Calu3 (cell line): Measurements from ENCODE around the gene TECRL. TPM values are rescaled to one million over a fixed set of nuclear protein-coding genes. Genes with fewer than 3 reads are reported as not detected.

Source experiments
- BruUV-seq: library from RNA; stranded (reverse); fragments of 400-500 nt; replicated peaks from 2 replicates; lab custom pipeline; 2021; lab: Mats Ljungman, UMichigan
- CTCF ChIA-PET: fragments of 300-600 bp; sonication (Branson Sonifier 250); formaldehyde crosslinking; loops from one replicate; lab custom pipeline; 2022; ENCODE audit warnings: antibody characterized with exemption; lab: Charles Lee
- DNase-seq: peaks from one replicate; pipeline ENCODE4 v3.0.0; 2022
- H3K27ac Mint-ChIP-seq: one replicate; pipeline ENCODE4 v1.8.0; 2022; ENCODE audit warnings: mixed read lengths; ENCODE audit not compliant: unreplicated experiment
- H3K27me3 Mint-ChIP-seq: one replicate; pipeline ENCODE4 v1.8.0; 2022; ENCODE audit warnings: mixed read lengths; ENCODE audit not compliant: unreplicated experiment
- H3K36me3 Mint-ChIP-seq: one replicate; pipeline ENCODE4 v1.8.0; 2022; ENCODE audit warnings: mild to moderate bottlenecking, moderate library complexity, mixed read lengths; ENCODE audit not compliant: insufficient read depth, unreplicated experiment
- H3K4me1 Mint-ChIP-seq: one replicate; pipeline ENCODE4 v1.8.0; 2022; ENCODE audit warnings: mild to moderate bottlenecking, low read depth, mixed read lengths; ENCODE audit not compliant: unreplicated experiment
- H3K4me3 Mint-ChIP-seq: one replicate; pipeline ENCODE4 v1.8.0; 2022; ENCODE audit warnings: mild to moderate bottlenecking, low read depth, moderate library complexity, mixed read lengths; ENCODE audit not compliant: unreplicated experiment
- H3K9me3 Mint-ChIP-seq: one replicate; pipeline ENCODE4 v1.8.0; 2022; ENCODE audit warnings: low read depth, mixed read lengths; ENCODE audit not compliant: unreplicated experiment
- intact Hi-C: fragments of 100-400 bp; cut with micrococcal nuclease; formaldehyde crosslinking; loops from one replicate; pipeline ENCODE4 v1.10.0; 2022; ENCODE audit not compliant: unreplicated experiment
- total RNA-seq: library from RNA; stranded (reverse); gene quantifications from 2 replicates; pipeline ENCODE4 v1.2.3, GENCODE V29; 2022
- TF ChIP-seq, protein P1 (sequence below): fragments of 200-600 bp; IDR thresholded peaks from one replicate; pipeline ENCODE4 v1.8.0; 2022; ENCODE audit warnings: antibody characterized with exemption; ENCODE audit not compliant: unreplicated experiment

The TECRL gene
- total RNA-seq, 1 experiment from 2014 or later, result not detected

GRCh38 chr4:64394469-64394868 is 14.8 kb downstream of the TECRL start:
- CTCF ChIA-PET, result no interaction called here
- no TSS peak for BruUV-seq
- Mint-ChIP-seq H3K36me3 (no peaks in the 10 kb centered on the region), H3K4me3 (no peak overlapping the region), H3K27ac (no peak overlapping the region), H3K4me1 (no peaks in the 10 kb centered on the region), H3K9me3 (peaks cover 7% of the 10 kb centered on the region), H3K27me3 (no peaks in the 10 kb centered on the region)
- TF ChIP-seq, protein P1, sequence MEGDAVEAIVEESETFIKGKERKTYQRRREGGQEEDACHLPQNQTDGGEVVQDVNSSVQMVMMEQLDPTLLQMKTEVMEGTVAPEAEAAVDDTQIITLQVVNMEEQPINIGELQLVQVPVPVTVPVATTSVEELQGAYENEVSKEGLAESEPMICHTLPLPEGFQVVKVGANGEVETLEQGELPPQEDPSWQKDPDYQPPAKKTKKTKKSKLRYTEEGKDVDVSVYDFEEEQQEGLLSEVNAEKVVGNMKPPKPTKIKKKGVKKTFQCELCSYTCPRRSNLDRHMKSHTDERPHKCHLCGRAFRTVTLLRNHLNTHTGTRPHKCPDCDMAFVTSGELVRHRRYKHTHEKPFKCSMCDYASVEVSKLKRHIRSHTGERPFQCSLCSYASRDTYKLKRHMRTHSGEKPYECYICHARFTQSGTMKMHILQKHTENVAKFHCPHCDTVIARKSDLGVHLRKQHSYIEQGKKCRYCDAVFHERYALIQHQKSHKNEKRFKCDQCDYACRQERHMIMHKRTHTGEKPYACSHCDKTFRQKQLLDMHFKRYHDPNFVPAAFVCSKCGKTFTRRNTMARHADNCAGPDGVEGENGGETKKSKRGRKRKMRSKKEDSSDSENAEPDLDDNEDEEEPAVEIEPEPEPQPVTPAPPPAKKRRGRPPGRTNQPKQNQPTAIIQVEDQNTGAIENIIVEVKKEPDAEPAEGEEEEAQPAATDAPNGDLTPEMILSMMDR, result no peak
- no peak for DNase-seq
- intact Hi-C loops, result no loop called here

- no TSS peak for BruUV-seq
- H3K27ac Mint-ChIP-seq, result no peak overlapping the region
- no peak overlapping the region for H3K4me3 Mint-ChIP-seq
- CTCF ChIA-PET, result no interaction called here
- no peaks in the 10 kb centered on the region for H3K4me1 Mint-ChIP-seq
- H3K36me3 Mint-ChIP-seq, result no peaks in the 10 kb centered on the region
- no peaks in the 10 kb centered on the region for H3K9me3 Mint-ChIP-seq
- no peak for DNase-seq
- intact Hi-C loops, result no loop called here
- TF ChIP-seq, protein P1, result no peak
- H3K27me3 Mint-ChIP-seq, result no peaks in the 10 kb centered on the region
Measured at GRCh38 chr4:64388252-64388651, 21.0 kb downstream of the TECRL start.

- BruUV-seq, result no TSS peak
- CTCF ChIA-PET, result no interaction called here
- no peak overlapping the region for H3K4me3 Mint-ChIP-seq
- H3K4me1 Mint-ChIP-seq, result no peaks in the 10 kb centered on the region
- H3K36me3 Mint-ChIP-seq, result no peaks in the 10 kb centered on the region
- no peaks in the 10 kb centered on the region for H3K9me3 Mint-ChIP-seq
- DNase-seq, result no peak
- no peaks in the 10 kb centered on the region for H3K27me3 Mint-ChIP-seq
- intact Hi-C loops, result no loop called here
- TF ChIP-seq, protein P1, result no peak
- H3K27ac Mint-ChIP-seq, result no peak overlapping the region
Measured at GRCh38 chr4:64385220-64385619, 24.0 kb downstream of the TECRL start.

- Mint-ChIP-seq H3K27ac (no peak overlapping the region), H3K36me3 (no peaks in the 10 kb centered on the region), H3K27me3 (no peaks in the 10 kb centered on the region), H3K4me3 (no peak overlapping the region), H3K4me1 (no peaks in the 10 kb centered on the region), H3K9me3 (no peaks in the 10 kb centered on the region)
- no peak for DNase-seq
- intact Hi-C loops, result no loop called here
- TF ChIP-seq, protein P1, result no peak
- BruUV-seq, result no TSS peak
- CTCF ChIA-PET, result no interaction called here
Measured at GRCh38 chr4:64384237-64385203, 24.7 kb downstream of the TECRL start.
